Measurements from ENCODE around the gene PAPPA2.
"Not testable (repeated sequence)": the region's sequence is repeated elsewhere in the genome, so short reads cannot be mapped to it uniquely, and the experiment has no call there.

DNA sequence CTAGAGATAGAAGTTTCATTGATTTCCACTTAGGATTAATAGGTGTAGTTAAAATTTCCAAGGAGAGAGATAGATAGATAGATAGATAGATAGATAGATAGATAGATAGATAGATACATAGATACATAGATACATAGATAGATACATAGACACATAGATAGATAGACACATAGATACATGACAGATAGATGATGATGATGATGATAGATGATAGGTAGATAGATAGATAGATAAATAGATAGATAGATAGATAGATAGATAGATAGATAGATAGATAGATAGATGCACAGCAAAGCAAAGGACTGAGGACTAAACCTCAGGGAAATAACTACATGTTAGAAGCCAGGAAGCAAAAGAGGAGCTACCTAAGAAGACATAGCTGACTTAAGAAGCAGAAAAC, 171.8 kb downstream of the PAPPA2 start:
- not testable (repeated sequence) for TF ChIP-seq CTCF (conservative IDR thresholded peaks at IDR 0.05; ENCODE audit: low read depth, low read length); EZH2 (IDR thresholded peaks at IDR 0.05; ENCODE audit: borderline replicate concordance, low read depth, low read length, poor library complexity, severe bottlenecking)
